NCI-H446 (cell line): Measurements from ENCODE around the gene ERCC6L2.
A peak's percentile ranks its signal among the peaks of the same experiment; 100 is the strongest.

ENCODE experiments used
- DNase-seq, 2 experiments: peaks; one replicate each; lab custom pipeline; 2025; lab: John Stamatoyannopoulos, UW

The ERCC6L2 gene

GRCh38 chr9:95870352-95870751 lies 5.1 kb upstream of the ERCC6L2 start:
- no peak for DNase-seq

- no peak for DNase-seq
These were observed 4.6 kb upstream of the ERCC6L2 start for GRCh38 chr9:95870906-95871305.

- DNase-seq = peak in 1 of 2 experiments; percentile 34
These were observed 1.0 kb upstream of the ERCC6L2 start for GRCh38 chr9:95874303-95874988.

DNA sequence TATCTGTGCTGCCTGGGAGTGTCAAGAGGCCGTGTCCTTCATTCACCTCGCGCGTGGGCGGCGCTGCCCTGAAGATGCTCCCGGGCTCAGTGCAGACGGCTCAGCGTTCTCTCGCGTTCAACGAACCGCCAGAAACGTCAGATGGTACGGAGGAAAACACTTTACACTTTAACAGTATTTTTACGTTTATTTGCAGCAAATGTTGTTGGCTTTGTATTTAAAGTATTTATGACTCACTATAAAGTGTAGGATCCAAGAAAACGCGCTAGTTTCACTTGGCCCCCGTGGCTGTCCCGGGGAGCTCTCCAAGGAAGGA lies 544 bp upstream of the ERCC6L2 start:
- DNase-seq = peak in 1 of 2 experiments; percentile 1

DNA sequence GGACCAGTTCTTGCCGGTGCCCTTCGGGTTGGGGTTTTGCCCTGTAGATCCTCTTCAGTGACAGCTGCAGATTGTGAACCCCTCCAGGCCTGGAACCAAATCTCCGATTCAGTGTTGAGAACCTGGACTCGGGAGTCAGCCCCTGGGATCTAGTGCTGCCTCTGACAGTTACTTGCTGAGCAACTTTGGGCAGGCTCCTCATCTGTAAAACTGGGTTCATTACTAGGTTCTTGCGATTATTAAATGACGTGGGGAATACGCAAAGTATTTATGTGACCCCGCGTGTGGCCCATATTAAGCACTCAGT lies 600 bp downstream of the ERCC6L2 start:
- DNase-seq = no peak

- DNase-seq = no peak
These were observed 1.1 kb downstream of the ERCC6L2 start for GRCh38 chr9:95876595-95876994.

DNA sequence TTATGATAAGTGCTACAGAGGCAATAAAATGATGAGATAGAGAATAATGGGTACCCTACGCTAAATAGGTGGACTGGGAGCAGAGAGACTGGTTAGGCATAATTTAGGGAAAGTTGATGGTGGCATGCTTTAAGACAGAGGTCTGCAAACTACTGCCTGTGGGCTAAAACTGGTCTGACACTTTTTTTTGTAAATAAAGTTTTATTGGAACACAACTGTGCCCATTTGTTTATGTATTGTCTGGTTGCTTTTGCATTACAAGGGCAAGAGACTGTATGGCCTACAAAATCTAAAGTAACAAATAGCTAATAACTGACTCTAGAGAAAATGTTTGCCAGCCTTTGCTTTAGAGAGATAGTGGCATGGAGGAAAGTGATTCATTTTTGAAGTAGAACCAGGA lies 2.5 kb downstream of the ERCC6L2 start:
- no peak for DNase-seq

GRCh38 chr9:95879591-95879990 lies 4.1 kb downstream of the ERCC6L2 start:
- DNase-seq = no peak

GRCh38 chr9:95880021-95880690 lies 4.7 kb downstream of the ERCC6L2 start:
- no peak for DNase-seq

DNA sequence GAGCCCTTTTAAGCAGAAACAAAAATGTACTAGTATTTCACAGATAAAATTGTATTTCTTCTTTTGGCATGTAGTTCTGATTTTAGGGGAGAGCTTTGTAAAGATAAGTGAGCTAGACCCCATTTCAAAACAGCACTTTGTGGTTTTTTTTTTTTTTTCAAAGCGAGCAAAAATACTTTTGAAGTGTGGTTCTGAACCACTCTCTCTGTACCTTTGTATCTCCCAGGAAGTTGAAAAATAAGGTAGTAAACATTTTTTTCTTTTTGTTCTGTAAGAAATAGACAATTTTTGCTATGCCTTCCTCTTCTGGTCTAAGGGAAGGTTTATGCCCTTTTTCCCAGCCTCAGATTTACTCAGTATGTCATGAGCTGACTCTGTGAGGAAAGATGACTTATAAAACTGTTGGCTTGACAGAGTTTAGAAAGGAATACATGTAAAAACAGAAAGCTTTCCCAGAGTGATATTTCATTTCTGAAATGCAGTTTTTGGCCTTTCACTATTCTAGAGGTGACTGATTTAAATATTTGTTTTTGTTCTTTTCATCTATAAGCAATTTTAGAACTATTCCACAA lies 12.5 kb downstream of the ERCC6L2 start:
- DNase-seq = no peak

GRCh38 chr9:95890594-95890993 lies 15.1 kb downstream of the ERCC6L2 start:
- no peak for DNase-seq

GRCh38 chr9:95891067-95891671 lies 15.7 kb downstream of the ERCC6L2 start:
- no peak for DNase-seq

GRCh38 chr9:95892690-95893089 lies 17.2 kb downstream of the ERCC6L2 start:
- DNase-seq = no peak

DNA sequence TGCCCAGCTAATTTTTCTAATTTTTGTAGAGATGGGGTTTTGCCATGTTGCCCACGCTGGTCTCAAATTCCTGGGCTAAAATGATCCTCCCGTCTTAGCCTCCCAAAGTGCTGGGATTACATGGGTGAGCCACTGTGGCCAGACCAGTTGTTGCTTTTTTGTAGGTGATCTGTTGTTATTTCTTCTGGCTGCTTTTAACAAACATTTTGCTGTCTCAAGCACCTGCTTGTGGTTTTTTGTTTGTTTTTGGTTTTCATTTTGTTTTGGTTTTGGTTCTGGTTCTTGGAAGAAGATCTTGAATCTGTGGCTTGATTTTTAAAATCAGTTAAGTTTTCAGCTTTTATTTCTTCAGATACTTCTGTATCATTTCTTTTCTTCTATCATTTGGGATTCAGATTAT lies 21.1 kb downstream of the ERCC6L2 start:
- DNase-seq = no peak

DNA sequence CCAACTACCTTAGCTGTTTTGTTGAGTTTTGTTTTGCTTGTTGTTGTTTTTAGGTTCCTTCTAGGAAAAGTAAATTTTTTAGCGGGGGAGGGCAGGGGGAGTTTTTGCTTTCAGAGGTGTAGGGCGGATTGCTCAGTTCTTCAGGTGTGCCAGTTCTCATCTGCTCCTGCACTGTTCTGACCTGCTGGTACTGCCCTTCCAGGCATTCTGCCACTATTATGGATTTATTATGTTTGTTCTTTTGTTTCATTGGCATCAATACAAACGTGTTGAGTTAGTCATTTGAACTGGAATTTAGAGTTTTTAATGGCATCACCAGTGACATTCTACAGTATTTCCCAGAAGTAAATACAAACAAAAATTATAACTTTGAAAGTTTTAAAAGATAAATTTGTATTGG lies 26.0 kb downstream of the ERCC6L2 start:
- DNase-seq = no peak

DNA sequence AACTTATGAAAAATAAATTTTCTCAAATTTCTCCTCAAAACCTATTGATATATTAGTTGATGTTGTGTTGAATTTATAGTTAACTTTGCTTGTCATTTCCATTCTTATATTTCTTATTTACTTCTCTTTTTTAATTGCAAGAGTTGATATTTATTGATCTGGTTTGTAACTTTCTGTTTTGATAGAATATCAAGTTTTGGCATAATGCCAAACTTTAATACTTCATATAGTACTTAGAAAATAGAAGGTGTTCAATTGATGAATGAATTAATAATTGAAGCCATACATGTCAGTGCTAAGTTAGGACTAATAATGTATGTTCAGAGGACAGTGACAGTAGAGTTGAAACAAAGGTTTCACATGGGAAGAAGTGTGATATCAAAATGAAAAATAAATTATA lies 27.9 kb downstream of the ERCC6L2 start:
- no peak for DNase-seq

DNA sequence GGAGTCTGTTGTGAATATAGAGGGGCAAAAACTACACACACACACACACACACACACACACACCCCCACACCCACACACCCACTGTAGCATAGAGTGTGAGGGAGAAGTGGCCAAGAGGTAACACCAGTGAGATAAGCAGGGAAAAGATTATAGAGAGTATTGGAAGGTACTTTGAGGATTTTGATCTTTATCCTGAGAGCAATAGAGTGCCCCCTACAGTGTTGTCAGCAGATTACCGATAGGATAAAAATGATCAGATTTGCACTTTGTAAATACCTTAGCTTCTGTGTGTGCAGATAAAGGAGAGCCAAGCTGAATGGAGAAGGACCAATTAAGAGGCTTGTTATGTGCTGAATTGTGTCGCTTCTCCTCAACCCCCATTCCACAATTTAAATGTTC lies 32.3 kb downstream of the ERCC6L2 start:
- no peak for DNase-seq

GRCh38 chr9:95910023-95910707 lies 34.7 kb downstream of the ERCC6L2 start:
- DNase-seq = no peak

DNA sequence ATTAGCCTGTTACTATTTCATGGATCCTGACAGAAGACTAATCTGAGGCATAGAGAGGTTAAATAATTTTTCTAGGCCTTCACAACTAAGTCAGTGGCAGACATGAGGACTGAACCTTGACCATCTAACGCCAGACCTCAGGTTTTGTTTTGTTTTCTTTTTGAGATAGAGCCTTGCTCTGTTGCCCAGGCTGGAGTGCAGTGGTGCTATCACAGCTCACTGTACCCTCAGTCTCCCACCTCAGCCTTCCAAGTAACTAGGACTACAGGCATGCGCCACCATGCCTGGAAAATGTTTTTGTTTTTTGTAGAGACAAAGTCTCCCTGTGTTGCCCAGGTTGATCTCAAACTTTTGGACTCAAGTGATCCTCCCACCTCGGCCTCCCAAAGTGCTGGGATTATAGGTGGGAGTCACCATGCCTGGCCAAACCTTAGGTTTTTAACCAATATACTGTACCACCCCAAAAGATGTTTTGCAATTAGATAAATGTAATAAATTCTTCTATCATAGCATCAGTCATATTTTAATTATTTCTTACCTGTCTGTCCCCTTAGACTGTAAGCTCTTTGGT lies 35.4 kb downstream of the ERCC6L2 start:
- DNase-seq = no peak

GRCh38 chr9:95912773-95913172 lies 37.3 kb downstream of the ERCC6L2 start:
- DNase-seq = no peak

- no peak for DNase-seq
These were observed 44.5 kb downstream of the ERCC6L2 start for GRCh38 chr9:95920017-95920416.

- no peak for DNase-seq
These were observed 48.3 kb downstream of the ERCC6L2 start for GRCh38 chr9:95923794-95924193.

DNA sequence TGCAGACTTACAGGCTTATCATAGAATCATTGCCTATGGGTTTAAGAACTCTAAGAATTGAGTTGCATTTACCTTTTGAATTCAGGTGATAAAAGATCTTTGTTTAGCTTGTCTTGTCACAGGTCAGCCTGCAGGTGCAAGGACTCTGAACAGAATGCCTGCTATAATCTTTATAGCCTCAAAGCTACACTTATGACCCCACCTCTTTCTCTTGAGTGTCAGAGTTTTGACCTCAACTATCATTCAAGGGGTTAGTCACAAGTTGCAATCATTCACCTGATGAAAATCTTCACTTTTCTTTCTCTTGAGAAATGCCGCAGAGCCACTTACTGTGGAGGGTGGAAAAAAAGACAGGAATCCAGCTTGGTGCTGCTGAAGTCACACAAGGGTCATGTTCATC lies 49.5 kb downstream of the ERCC6L2 start:
- DNase-seq = no peak
